Type B pancreatic cell (in vitro differentiated cells): Measurements from ENCODE around the gene SLC27A6. TPM values are rescaled to one million over a fixed set of nuclear protein-coding genes. Genes with fewer than 3 reads are reported as not detected.
"Not testable (repeated sequence)": the region's sequence is repeated elsewhere in the genome, so short reads cannot be mapped to it uniquely, and the experiment has no call there.

Experiments
- DNase-seq: peaks from one replicate; pipeline ENCODE4 v3.0.0; 2021; ENCODE audit warnings: mixed read lengths; ENCODE audit not compliant: unreplicated experiment; ENCODE audit errors: extremely low spot score
- H3K27ac Mint-ChIP-seq: 2 replicates; pipeline ENCODE4 v1.8.0; 2021; ENCODE audit warnings: mild to moderate bottlenecking, mixed read lengths
- H3K27me3 Mint-ChIP-seq: 2 replicates; pipeline ENCODE4 v1.8.0; 2021; ENCODE audit warnings: mixed read lengths
- H3K36me3 Mint-ChIP-seq: 2 replicates; pipeline ENCODE4 v1.8.0; 2021; ENCODE audit warnings: mixed read lengths
- H3K4me1 Mint-ChIP-seq: one replicate; pipeline ENCODE4 v1.8.0; 2021; ENCODE audit warnings: mixed read lengths; ENCODE audit not compliant: unreplicated experiment
- H3K4me3 Mint-ChIP-seq: 2 replicates; pipeline ENCODE4 v1.8.0; 2021; ENCODE audit warnings: mild to moderate bottlenecking, mixed read lengths
- H3K9me3 Mint-ChIP-seq: 2 replicates; pipeline ENCODE4 v1.8.0; 2021; ENCODE audit warnings: mixed read lengths
- total RNA-seq: library from RNA; stranded (reverse); gene quantifications from 2 replicates; pipeline ENCODE4 v1.2.1, GENCODE V29; 2021; ENCODE audit warnings: low replicate concordance
- TF ChIP-seq, protein P1 (sequence below): fragments of 200-600 bp; sonication (generic); conservative IDR thresholded peaks from 2 replicates; pipeline ENCODE4 v1.5.0; 2021; ENCODE audit warnings: antibody characterized with exemption, mild to moderate bottlenecking

SLC27A6 gene
- total RNA-seq, 1 donor from 2014 or later: 3.4 TPM

DNA sequence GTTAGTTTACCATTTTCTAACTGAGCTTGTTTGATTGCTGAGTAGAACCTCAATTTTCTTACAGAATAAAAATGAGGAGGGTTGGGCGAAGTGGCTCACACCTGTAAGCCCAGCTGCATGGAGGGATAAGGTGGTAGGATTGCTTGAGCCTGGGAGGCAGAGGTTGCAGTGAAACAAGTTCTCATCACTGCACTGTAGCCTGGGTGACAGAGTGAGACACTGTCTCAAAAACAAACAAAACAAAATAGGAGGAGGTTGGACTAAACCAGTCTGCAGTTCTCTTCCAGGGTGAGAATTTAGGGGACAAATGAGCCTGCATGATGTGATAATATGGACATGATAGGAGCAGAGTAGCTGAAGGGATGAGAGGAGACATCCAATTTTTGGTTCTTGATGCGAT lies 57.3 kb downstream of the SLC27A6 start:
- no peak overlapping the region for H3K4me3 Mint-ChIP-seq

DNA sequence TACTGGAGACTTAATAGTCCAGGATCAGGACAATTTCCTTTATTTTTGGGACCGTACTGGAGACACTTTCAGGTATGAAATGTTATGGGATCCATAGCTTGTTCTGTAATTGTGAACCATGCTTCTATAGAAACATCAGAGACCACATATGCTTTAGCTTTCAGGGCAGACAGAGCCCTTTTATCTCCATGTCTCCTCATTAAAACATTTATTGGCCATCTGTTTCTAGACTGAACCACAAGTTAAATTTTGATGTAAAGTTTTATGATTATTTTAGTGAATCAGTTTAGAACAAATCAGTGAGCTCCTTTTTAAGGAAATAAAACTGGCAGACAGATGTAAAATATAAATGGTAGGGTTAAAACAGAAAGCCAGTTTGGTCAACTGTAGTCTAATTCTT lies 62.0 kb downstream of the SLC27A6 start:
- Mint-ChIP-seq H3K27me3 (no peaks in the 10 kb centered on the region), H3K27ac (no peak overlapping the region), H3K36me3 (no peaks in the 10 kb centered on the region), H3K9me3 (no peaks in the 10 kb centered on the region), H3K4me3 (no peak overlapping the region), H3K4me1 (no peaks in the 10 kb centered on the region)
- TF ChIP-seq, protein P1, sequence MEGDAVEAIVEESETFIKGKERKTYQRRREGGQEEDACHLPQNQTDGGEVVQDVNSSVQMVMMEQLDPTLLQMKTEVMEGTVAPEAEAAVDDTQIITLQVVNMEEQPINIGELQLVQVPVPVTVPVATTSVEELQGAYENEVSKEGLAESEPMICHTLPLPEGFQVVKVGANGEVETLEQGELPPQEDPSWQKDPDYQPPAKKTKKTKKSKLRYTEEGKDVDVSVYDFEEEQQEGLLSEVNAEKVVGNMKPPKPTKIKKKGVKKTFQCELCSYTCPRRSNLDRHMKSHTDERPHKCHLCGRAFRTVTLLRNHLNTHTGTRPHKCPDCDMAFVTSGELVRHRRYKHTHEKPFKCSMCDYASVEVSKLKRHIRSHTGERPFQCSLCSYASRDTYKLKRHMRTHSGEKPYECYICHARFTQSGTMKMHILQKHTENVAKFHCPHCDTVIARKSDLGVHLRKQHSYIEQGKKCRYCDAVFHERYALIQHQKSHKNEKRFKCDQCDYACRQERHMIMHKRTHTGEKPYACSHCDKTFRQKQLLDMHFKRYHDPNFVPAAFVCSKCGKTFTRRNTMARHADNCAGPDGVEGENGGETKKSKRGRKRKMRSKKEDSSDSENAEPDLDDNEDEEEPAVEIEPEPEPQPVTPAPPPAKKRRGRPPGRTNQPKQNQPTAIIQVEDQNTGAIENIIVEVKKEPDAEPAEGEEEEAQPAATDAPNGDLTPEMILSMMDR: no peak
- no peak for DNase-seq

More for the DNA sequence above, 57.3 kb downstream of the SLC27A6 start:
- H3K9me3 Mint-ChIP-seq: no peaks in the 10 kb centered on the region
- no peak for DNase-seq
- H3K4me1 Mint-ChIP-seq: no peaks in the 10 kb centered on the region
- no peak overlapping the region for H3K27ac Mint-ChIP-seq
- TF ChIP-seq, protein P1: no peak
- H3K27me3 Mint-ChIP-seq: no peaks in the 10 kb centered on the region
- no peaks in the 10 kb centered on the region for H3K36me3 Mint-ChIP-seq

DNA sequence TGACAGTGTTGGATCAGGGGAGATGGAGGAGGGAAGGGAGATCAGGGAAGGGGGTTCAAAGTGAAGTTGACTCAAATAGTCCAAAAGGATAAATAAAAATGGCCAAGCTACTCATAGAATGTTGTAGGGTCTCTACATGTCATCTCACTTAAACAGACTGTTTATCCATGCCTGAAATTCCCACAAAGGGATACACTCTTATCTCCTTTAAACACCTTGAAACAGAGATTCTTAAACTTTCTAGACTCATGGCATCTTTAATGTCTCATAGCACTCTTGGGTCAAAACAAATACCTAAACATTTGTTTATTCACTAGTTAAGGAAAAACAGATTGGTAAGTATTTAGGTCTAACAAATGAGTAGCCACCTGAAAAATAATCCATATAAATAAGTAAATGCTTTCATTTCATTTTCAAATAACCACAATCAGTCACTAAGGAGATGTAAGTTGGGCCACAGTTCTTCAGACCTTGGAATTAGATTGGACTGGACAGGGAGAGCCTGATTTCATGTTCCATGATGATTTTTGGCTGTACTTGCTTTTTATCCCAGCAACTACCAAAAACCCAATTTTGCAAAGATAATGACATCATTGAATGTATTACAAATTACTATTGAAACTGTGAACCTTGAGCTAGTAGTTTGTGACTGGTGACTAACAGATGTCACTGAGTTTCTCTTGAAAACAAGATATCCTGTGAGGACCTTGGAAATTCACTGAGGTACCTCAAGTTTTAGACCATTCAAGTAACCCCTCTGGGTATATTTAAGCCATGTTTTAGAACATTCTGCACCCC lies 66.8 kb downstream of the SLC27A6 start:
- DNase-seq: no peak
- H3K4me3 Mint-ChIP-seq: no peak overlapping the region
- H3K27ac Mint-ChIP-seq: no peak overlapping the region
- no peaks in the 10 kb centered on the region for H3K9me3 Mint-ChIP-seq
- H3K4me1 Mint-ChIP-seq: no peaks in the 10 kb centered on the region
- no peaks in the 10 kb centered on the region for H3K36me3 Mint-ChIP-seq
- H3K27me3 Mint-ChIP-seq: no peaks in the 10 kb centered on the region
- TF ChIP-seq, protein P1: no peak

DNA sequence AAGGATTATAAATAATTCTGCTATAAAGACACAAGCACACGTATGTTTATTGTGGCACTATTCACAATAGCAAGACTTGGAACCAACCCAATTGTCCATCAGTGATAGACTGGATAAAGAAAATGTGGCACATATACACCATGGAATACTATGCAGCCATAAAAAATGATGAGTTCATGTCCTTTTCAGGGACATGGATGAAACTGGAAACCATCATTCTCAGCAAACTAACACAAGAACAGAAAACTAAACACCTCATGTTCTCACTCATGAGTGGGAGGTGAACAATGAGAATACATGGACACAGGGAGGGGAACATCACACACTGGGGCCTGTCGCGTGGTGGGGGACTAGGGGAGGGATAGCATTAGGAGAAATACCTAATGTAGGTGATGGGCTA lies 71.0 kb downstream of the SLC27A6 start:
- H3K27ac Mint-ChIP-seq, H3K36me3 Mint-ChIP-seq, H3K9me3 Mint-ChIP-seq, H3K27me3 Mint-ChIP-seq, DNase-seq, H3K4me1 Mint-ChIP-seq, H3K4me3 Mint-ChIP-seq: not testable (repeated sequence)

DNA sequence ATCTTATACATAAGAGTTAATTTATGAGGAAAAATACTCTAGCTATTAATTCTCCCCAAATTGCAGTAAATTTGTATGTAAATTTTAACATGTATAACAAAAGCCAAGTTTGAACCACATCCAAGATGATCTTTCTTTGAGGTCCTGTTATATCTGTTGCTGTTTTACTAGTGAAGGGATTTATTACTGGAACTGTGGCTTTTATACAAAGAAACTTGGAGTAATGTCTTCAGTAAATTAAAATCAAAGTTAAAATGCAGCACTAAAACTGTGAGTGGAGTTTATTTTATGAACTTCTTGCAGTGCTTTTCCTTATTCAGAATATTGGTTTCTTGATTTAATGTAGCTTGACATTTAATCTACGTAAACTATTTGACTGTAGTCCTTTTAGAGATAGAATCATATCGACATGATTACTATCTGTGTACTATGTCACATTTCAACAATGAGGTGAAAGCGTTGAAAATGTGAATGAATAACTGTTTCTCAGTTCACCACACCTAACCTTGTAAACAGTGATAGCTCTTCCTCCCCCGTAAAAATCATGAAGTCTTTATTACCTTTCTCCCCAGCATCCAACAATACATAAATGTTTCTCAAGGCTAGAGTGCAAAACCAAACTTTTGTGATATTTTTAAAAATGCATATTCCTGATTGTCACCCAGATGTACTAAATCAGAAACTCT lies 76.1 kb downstream of the SLC27A6 start:
- no peak for DNase-seq
- Mint-ChIP-seq H3K27ac (no peak overlapping the region), H3K9me3 (peaks cover 16% of the 10 kb centered on the region), H3K4me3 (no peak overlapping the region), H3K36me3 (no peaks in the 10 kb centered on the region), H3K4me1 (no peaks in the 10 kb centered on the region), H3K27me3 (no peaks in the 10 kb centered on the region)
- TF ChIP-seq, protein P1: no peak

DNA sequence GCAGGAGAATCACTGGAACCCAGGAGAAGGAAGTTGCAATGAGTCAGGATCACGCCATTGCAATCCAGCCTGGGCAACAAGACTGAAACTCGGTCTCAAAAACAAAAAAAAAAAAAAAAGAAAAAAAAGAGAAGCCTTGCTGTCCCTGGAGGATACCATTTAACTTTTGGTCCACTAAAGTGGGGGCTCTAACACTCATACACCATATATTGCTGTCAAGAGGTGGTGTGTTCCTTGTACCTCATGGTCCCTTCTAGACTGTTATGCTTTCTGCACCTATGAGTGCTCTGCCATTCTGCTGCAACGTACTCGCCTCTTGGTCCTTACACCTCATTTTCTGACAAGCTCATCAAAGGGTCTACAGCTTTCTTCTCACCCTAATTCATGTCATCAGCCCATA lies 77.0 kb downstream of the SLC27A6 start:
- H3K9me3 Mint-ChIP-seq: peaks cover 16% of the 10 kb centered on the region
- H3K27ac Mint-ChIP-seq: no peak overlapping the region
- no peak overlapping the region for H3K4me3 Mint-ChIP-seq
- no peaks in the 10 kb centered on the region for H3K4me1 Mint-ChIP-seq
- no peaks in the 10 kb centered on the region for H3K36me3 Mint-ChIP-seq
- no peaks in the 10 kb centered on the region for H3K27me3 Mint-ChIP-seq
- TF ChIP-seq, protein P1: no peak
- no peak for DNase-seq
